Measurements from ENCODE around the gene MED29.
A peak's percentile ranks its signal among the peaks of the same experiment; 100 is the strongest.

The MED29 gene

GRCh38 chr19:39412100-39412866, 21.1 kb downstream of the MED29 start, which contains the start of gene PLEKHG2:
Gene PLEKHG2, plus strand, starts transcription at chr19:39412669. Its CDS starts 1,418 bp downstream, at chr19:39414087.
- peak; percentile 99 for DNase-seq

DNA sequence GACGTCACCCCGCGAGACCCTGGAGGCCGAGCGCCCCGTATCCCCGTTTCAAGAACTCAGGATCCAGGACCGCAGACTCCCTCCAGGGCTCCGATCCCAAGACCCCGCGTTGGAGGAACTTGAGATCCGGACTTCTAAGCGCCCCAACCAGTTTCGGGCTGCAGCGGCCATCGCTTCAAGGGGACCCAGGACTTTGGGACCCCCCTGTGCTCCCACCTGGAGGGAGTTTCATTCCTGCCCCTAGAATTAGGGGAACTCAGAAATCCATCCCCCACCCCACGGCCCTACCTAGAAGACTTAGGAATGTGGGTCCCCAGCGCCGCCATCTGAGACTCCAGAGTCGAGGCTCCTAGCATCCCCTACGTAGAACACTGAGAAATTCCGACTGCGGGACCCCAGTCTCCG, 21.7 kb downstream of the MED29 start:
- DNase-seq: no peak

GRCh38 chr19:39413272-39413910, 22.2 kb downstream of the MED29 start:
- DNase-seq: peak; percentile 58

DNA sequence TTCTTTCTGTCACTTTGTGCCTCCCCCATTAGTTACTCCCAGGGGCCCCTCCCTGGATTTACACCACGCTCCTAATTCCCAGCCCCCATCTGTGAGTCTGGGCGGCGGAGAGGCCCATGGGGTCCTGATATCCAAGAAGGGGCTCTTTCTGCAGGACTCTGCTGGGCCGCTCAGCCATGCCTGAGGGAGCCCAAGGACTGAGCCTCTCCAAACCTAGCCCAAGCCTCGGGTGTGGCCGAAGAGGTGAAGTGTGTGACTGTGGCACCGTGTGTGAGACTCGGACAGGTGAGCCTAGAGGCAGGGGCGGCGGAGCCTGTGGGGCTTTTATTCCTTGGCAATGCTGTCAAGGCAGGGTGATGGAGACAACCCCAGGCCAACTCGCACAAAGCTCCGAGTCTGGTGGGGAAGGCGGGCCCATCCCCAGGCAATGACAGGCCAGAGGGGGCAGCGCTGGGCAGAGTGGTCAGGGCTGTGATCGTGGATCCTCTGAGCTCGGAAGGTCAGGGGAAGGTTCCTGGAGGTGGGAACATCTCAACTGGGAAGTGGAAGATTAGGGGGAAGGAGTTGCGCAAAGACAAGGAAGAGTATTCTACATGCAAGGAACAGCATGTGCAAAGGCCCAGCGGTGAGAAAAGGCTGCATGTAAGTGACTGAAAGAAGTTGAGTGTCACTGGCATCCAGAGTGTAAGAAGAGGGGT, 22.9 kb downstream of the MED29 start:
- DNase-seq: no peak

DNA sequence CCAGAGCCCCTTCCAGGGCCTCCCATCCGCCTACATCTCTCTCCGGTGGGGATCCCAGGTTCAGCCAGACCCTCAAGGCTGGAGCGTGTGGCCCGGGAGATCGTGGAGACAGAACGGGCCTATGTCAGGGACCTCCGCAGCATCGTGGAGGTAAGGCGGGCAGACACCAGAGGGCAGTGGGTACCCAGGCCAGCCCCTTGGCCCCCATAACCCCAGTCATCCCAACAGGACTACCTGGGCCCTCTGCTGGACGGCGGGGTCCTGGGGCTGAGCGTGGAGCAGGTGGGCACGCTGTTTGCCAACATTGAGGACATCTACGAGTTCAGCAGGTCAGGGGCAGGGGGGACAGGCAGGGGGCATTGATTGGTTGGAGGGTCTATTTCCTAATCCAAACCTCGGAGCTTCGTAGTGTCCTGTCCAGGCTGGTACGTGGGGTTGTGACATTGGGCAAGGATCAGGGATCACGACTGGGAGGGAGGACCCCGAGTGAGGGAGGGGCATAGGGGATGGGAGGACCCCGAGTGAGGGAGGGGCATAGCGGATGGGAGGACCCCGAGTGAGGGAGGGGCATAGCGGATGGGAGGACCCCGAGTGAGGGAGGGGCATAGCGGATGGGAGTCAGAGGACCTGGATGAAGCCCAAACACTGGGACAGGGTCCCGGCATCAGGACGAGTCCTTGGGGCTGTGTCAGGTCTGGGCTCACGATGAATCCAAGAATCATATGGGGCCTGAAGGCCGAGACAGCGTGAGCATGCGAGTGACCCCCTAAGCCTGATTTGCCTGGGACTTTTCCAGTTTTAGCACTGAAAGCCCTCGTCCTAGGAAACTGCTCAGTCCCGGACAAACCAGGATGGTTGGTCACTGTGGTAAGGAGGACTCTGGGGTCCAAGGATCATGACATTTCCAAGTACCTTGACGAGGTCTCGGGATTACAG, 24.2 kb downstream of the MED29 start:
- no peak for DNase-seq

DNA sequence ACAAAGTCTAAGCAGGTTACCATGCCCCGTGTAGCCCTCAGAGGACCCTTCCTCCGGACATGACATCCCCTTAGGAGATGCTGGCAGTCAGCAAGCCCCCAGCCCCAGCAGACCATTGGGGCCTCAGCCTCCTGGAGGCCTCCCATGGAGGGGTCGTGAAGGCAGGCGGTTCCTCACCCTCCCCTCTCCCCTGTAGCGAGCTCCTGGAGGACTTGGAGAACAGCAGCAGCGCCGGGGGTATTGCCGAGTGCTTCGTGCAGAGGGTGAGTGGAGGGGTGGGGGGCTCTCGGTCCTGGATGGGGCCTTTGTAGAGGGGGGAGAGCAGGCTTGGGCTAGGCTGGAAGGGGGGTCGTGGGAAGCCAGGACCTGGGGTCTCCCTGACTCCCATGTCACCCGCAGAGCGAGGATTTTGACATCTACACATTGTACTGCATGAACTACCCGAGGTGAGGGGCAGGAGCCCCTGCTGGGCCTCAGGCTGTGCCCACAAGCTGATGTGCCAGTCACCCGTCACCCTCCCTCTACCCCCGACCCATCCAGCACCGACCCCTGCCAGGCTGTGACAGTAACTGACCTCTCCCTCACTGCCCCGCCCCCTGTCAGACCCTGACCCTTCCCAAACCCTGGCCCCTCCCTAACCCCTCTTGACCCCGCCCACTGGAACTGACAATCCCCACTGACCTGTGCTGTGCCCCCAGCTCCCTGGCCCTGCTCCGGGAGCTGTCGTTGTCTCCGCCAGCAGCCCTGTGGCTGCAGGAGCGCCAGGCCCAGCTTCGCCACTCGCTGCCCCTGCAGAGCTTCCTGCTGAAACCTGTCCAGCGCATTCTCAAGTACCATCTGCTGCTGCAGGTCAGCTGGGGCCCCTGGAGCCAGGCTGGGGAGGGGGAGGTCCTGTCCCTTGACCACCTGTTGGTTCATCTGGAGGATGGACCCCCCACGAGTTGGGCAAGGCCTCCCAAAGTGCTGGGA, 25.3 kb downstream of the MED29 start:
- no peak for DNase-seq

DNA sequence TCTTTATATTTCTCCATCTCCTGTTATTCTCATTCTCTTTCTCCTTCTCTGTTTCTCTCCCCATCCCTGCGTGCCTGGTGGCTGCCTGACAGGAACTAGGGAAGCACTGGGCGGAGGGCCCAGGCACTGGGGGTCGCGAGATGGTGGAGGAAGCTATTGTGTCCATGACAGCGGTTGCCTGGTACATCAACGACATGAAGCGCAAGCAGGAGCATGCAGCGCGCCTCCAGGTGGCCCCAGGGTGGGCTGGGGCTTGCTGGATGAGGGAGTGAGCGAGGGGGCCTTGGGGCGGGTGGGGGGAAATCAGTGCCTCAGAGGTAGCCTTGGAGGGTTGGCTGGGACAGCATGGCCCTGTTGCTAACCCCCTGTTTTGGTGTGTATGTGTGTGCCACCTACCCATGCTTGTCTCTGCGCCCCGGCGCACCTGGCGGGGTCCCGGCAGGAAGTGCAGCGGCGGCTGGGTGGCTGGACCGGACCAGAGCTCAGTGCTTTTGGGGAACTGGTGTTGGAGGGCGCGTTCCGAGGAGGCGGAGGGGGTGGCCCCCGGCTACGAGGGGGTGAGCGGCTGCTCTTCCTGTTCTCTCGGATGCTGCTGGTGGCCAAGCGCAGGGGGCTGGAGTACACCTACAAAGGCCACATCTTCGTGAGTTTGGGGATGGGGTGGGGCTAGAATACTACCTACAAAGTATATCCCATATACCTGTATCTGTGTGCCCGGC, 26.4 kb downstream of the MED29 start:
- no peak for DNase-seq

DNA sequence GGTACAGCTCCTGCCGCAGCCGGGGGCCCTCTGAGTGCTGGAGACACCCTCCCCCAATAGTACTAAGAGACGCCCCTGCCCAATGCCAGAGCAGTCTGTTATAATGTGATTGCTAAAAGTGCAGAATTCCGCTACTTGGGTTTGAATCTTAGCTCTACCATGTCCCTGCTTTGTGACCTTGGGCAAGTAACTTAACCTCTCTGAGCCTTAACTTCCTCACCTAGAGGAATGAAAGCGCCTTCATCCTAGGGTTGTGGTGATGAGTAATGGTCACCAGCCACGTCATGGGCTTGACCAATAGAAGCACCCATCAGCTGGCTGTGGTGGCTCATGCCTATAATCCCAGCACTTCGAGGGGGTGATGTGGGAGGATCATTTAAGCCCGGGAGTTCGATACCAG, 27.8 kb downstream of the MED29 start:
- DNase-seq: no peak

DNA sequence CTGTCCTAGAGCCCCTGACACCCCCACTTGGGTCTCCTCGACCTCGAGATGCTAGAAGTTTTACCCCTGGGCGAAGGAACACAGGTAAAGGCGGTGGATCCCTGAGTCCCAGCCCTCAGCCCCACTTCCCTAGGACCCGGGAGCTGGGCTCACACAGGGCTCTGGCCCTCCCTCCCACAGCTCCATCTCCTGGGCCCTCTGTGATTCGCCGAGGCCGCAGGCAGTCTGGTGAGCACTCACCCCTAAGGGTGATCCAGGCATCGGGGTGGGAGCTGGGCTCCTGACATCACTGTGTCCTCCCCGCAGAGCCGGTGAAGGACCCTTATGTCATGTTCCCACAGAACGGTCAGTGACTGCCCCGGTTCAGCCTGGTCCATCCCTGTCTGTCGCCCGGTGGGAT, 29.6 kb downstream of the MED29 start:
- no peak for DNase-seq

DNA sequence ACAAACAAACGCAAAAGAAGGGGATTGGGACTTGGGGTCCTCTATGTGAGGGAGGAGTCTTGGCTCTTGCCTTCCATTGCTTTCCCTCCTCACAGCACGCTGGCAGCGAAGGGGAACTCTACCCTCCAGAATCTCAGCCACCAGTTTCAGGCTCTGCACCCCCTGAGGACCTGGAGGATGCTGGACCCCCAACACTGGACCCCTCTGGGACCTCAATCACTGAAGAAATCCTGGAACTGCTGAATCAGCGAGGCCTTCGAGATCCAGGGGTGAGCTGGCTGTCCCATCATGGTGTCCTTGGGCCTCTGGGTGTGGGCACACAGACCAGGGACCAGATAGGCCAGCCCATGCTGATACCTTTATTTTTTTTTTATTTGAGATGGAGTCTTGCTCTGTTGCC, 30.8 kb downstream of the MED29 start:
- DNase-seq: no peak

DNA sequence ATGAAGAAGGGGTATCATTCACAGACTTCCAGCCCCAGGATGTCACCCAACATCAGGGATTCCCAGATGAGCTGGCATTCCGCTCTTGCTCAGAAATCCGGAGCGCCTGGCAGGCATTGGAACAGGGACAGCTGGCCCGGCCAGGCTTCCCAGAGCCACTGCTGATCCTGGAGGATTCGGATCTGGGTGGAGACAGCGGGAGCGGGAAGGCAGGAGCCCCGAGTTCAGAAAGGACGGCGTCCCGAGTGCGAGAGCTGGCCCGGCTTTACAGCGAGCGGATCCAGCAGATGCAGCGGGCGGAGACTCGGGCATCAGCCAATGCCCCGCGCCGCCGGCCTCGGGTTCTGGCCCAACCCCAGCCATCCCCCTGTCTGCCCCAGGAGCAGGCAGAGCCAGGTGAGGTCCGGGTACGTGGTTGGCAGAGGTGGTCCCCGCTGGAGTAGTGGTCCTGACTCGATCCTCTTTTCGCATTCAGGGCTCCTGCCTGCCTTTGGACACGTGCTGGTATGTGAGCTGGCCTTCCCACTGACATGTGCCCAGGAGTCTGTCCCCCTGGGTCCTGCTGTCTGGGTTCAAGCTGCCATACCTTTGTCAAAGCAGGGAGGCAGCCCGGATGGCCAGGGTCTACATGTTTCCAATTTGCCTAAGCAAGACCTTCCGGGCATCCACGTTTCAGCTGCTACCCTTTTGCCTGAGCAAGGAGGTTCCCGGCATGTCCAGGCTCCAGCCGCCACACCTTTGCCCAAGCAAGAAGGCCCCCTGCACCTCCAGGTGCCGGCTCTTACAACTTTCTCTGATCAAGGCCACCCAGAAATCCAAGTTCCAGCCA, 32.3 kb downstream of the MED29 start:
- no peak for DNase-seq

- no peak for DNase-seq
These were observed 33.8 kb downstream of the MED29 start for GRCh38 chr19:39424934-39425333.

- no peak for DNase-seq
These were observed 34.6 kb downstream of the MED29 start for GRCh38 chr19:39425744-39426143.

GRCh38 chr19:39426170-39426569, 35.0 kb downstream of the MED29 start:
- DNase-seq: no peak

DNA sequence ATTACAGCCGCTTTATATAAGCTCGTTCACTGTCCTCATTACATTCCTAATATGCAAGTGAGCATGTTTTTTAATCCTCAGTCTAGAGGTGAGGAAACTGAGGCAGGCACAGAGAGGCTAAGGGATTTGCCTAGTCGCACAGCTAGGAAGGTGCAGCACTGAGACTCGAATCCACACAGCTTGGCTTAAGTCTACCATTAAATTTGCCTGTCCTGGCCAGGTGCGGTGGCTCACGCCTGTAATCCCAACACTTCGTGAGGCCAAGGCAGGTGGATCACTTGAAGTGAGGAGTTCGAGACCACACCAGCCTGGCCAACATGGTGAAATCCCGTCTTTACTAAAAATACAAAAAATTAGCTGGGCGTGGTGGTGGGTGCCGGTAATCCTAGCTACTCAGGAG, 36.5 kb downstream of the MED29 start:
- DNase-seq: no peak

GRCh38 chr19:39428283-39429112, 37.3 kb downstream of the MED29 start:
- DNase-seq: no peak

GRCh38 chr19:39430675-39431593, 39.8 kb downstream of the MED29 start:
- DNase-seq: no peak

DNA sequence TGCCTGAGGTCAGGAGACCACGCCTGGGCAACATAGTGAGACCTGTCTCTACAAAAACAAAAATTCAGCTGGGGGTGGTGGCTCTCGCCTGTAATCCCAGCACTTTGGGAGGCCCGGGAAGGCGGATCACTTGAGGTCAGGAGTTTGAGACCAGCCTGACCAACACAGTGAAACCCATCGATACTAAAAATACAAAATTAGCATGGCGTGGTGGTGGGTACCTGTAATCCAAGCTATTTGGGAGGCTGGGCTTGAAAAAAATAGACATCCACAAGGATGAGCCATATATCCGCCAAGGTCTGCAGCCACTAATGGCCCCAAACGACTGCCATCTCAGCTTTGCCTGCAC, 41.5 kb downstream of the MED29 start:
- DNase-seq: no peak

Data from COR-L47 (cell line).